Mucosa of stomach (tissue), 1 donor: Measurements from ENCODE around the gene TNFAIP1.

ENCODE experiments used
- H3K27me3 ChIP-seq: one replicate; pipeline ENCODE4 v1.7.0; 2013; ENCODE audit warnings: mild to moderate bottlenecking, low read length; ENCODE audit not compliant: control insufficient read depth, insufficient read depth
- H3K36me3 ChIP-seq: one replicate; pipeline ENCODE4 v1.7.0; 2013; ENCODE audit warnings: low read length; ENCODE audit not compliant: control insufficient read depth, insufficient read depth
- H3K4me1 ChIP-seq: one replicate; pipeline ENCODE4 v1.7.0; 2013; ENCODE audit warnings: mild to moderate bottlenecking, low read length; ENCODE audit not compliant: control insufficient read depth, insufficient read depth
- H3K4me3 ChIP-seq: one replicate; pipeline ENCODE4 v1.7.0; 2013; ENCODE audit warnings: low read length
- H3K9ac ChIP-seq: one replicate; pipeline ENCODE4 v1.7.0; 2013; ENCODE audit warnings: mild to moderate bottlenecking, low read length, moderate library complexity
- H3K9me3 ChIP-seq: one replicate; pipeline ENCODE4 v1.7.0; 2013; ENCODE audit warnings: mild to moderate bottlenecking, low read length, moderate library complexity; ENCODE audit not compliant: control insufficient read depth
- donor health status: Pancreatic carcinoma.

The TNFAIP1 gene

GRCh38 chr17:28341516-28341915 lies 6.0 kb downstream of the TNFAIP1 start:
- Histone ChIP-seq H3K4me1 (peaks cover 5% of the 10 kb centered on the region), H3K36me3 (peaks cover 20% of the 10 kb centered on the region), H3K9ac (no peak overlapping the region)

GRCh38 chr17:28342313-28342712 lies 6.8 kb downstream of the TNFAIP1 start:
- Histone ChIP-seq H3K27me3 (no peaks in the 10 kb centered on the region), H3K4me1 (no peaks in the 10 kb centered on the region), H3K9me3 (no peaks in the 10 kb centered on the region), H3K36me3 (peaks cover 20% of the 10 kb centered on the region), H3K9ac (no peak overlapping the region), H3K4me3 (no peak overlapping the region)

More at GRCh38 chr17:28341516-28341915, 6.0 kb downstream of the TNFAIP1 start:
- Histone ChIP-seq H3K9me3 (no peaks in the 10 kb centered on the region), H3K4me3 (no peak overlapping the region), H3K27me3 (no peaks in the 10 kb centered on the region)

DNA sequence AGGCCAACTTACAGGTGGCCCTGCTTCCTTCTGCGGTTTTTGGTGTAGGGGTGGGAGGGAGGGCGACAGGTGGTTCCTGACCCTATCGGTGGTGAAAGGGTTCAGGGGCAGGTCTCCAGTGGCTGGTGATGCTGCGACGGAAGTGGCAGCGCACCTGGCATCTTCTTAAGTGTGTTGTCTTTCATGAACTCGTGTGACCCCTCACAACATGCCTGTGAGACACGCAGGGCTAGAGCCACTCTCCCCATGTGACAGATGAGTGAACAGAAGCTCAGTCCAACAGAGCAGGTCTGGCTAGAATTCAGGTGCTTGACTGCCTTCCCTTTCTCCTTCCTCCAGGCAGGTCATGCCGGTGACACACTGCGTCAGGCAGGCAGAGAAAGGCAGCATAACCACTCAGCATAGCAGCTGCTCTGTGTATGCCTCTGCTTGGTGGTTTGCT lies 8.0 kb downstream of the TNFAIP1 start:
- Histone ChIP-seq H3K4me3 (no peak overlapping the region), H3K4me1 (no peaks in the 10 kb centered on the region), H3K36me3 (peaks cover 20% of the 10 kb centered on the region), H3K9me3 (no peaks in the 10 kb centered on the region), H3K27me3 (no peaks in the 10 kb centered on the region), H3K9ac (no peak overlapping the region)

DNA sequence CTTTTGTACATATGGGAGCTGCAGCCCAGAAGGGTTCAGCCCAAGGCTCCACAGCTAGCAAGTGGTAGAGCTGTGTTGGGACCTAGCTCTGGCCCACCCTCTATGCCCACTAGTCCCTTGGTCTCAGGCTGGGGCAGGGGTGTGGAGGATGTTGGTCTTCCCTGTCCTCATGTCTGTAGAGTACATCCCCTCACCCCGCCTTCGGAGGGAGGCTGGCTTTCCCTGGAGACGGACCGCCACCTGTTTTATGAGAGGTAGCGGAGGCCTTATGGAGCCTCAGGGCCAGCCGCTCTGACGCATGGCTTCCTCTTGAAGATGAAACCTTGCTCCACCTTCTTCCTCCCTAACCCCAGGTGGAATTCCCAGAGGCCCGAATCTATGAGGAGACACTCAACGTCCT lies 8.4 kb downstream of the TNFAIP1 start:
- no peak overlapping the region for H3K9ac ChIP-seq
- H3K4me1 ChIP-seq: no peaks in the 10 kb centered on the region
- no peaks in the 10 kb centered on the region for H3K27me3 ChIP-seq
- no peak overlapping the region for H3K4me3 ChIP-seq
- H3K9me3 ChIP-seq: no peaks in the 10 kb centered on the region
- peaks cover 20% of the 10 kb centered on the region for H3K36me3 ChIP-seq

- no peaks in the 10 kb centered on the region for H3K4me1 ChIP-seq
- no peaks in the 10 kb centered on the region for H3K9me3 ChIP-seq
- peaks cover 20% of the 10 kb centered on the region for H3K36me3 ChIP-seq
- no peaks in the 10 kb centered on the region for H3K27me3 ChIP-seq
- H3K4me3 ChIP-seq: no peak overlapping the region
- no peak overlapping the region for H3K9ac ChIP-seq
Measured at GRCh38 chr17:28344435-28344901, 8.9 kb downstream of the TNFAIP1 start.

- H3K27me3 ChIP-seq: no peaks in the 10 kb centered on the region
- no peak overlapping the region for H3K4me3 ChIP-seq
- H3K9me3 ChIP-seq: no peaks in the 10 kb centered on the region
- no peaks in the 10 kb centered on the region for H3K4me1 ChIP-seq
- peaks cover 26% of the 10 kb centered on the region for H3K36me3 ChIP-seq
- no peak overlapping the region for H3K9ac ChIP-seq
Measured at GRCh38 chr17:28345419-28346198, 10.0 kb downstream of the TNFAIP1 start.

DNA sequence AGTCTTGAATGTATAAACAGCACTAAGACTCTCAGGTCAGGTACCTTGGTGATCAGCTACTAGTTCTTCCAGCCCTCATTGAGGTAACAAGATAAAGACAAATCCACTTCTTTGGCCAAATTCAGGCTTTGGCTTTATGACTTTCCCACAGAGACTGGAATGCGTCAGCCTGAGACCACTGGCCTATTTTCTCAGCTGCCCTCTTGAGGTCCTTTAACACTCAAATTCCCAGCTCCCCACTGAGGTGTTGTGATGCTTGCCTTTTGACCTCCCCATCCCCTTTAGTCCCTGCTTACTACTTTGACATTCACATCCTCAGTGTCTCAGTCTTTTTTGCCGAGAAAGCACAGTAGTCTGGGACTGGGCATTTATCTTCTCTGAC lies 10.6 kb downstream of the TNFAIP1 start:
- Histone ChIP-seq H3K4me1 (no peaks in the 10 kb centered on the region), H3K27me3 (no peaks in the 10 kb centered on the region), H3K9ac (no peak overlapping the region), H3K36me3 (peaks cover 28% of the 10 kb centered on the region), H3K4me3 (no peak overlapping the region), H3K9me3 (no peaks in the 10 kb centered on the region)

DNA sequence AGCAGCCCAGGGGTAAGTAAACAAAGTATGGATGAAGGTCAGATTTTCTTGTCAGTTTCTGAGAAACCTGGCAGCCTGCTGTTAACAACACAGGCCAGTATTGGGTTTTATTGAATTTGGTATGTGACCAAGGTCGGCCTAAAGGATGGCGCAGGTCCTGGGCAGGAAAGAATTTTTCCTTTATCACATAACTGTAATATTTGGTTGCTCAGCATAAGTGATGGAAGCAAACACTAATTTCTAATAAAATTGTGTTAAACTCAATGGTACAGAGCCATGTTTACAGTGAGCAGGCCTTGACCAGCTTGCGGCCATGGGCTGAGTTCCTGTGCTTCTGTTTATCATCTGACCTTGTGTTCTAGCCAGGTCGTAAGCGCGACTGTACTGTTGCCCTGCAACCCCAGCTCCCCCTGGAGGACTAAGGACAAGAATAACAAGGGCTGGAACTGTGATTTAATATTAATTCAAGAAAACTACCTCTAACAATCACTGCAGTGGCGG lies 11.2 kb downstream of the TNFAIP1 start:
- H3K9ac ChIP-seq: no peak overlapping the region
- H3K4me1 ChIP-seq: no peaks in the 10 kb centered on the region
- no peak overlapping the region for H3K4me3 ChIP-seq
- peaks cover 26% of the 10 kb centered on the region for H3K36me3 ChIP-seq
- no peaks in the 10 kb centered on the region for H3K9me3 ChIP-seq
- H3K27me3 ChIP-seq: no peaks in the 10 kb centered on the region

- Histone ChIP-seq H3K36me3 (peaks cover 24% of the 10 kb centered on the region), H3K27me3 (no peaks in the 10 kb centered on the region), H3K4me3 (no peak overlapping the region), H3K9ac (no peak overlapping the region), H3K4me1 (no peaks in the 10 kb centered on the region), H3K9me3 (no peaks in the 10 kb centered on the region)
Measured at GRCh38 chr17:28347261-28347891, 11.8 kb downstream of the TNFAIP1 start.

GRCh38 chr17:28348979-28349378 lies 13.4 kb downstream of the TNFAIP1 start:
- no peaks in the 10 kb centered on the region for H3K9me3 ChIP-seq
- H3K4me3 ChIP-seq: no peak overlapping the region
- no peaks in the 10 kb centered on the region for H3K27me3 ChIP-seq
- H3K36me3 ChIP-seq: peaks cover 33% of the 10 kb centered on the region
- H3K4me1 ChIP-seq: no peaks in the 10 kb centered on the region
- H3K9ac ChIP-seq: no peak overlapping the region

- no peaks in the 10 kb centered on the region for H3K27me3 ChIP-seq
- no peak overlapping the region for H3K9ac ChIP-seq
- H3K36me3 ChIP-seq: peaks cover 35% of the 10 kb centered on the region
- H3K4me3 ChIP-seq: no peak overlapping the region
- H3K9me3 ChIP-seq: no peaks in the 10 kb centered on the region
- no peaks in the 10 kb centered on the region for H3K4me1 ChIP-seq
Measured at GRCh38 chr17:28350271-28350670, 14.7 kb downstream of the TNFAIP1 start.
